H1 (cell line): Measurements from ENCODE around the gene MLH3. TPM values are rescaled to one million over a fixed set of nuclear protein-coding genes. Genes with fewer than 3 reads are reported as not detected.

Experiments
- CTCF ChIA-PET: fragments of 300-600 bp; sonication (Branson Sonifier 250); formaldehyde crosslinking; loops from one replicate; lab custom pipeline; 2021; ENCODE audit not compliant: partially characterized antibody; lab: Charles Lee
- POLR2A ChIA-PET: fragments of 300-600 bp; sonication (Branson Sonifier 250); formaldehyde crosslinking; loops from one replicate; lab custom pipeline; 2021; ENCODE audit warnings: inconsistent platforms; ENCODE audit not compliant: partially characterized antibody; lab: Charles Lee
- DNase-seq, 2 experiments: peaks; one replicate each; pipeline versions ENCODE4 v3.0.0 to v3.0.0-alpha.2; 2010 to 2022; ENCODE audit warnings: low spot score in 2 of 2, low read depth in 1 of 2, mixed read lengths in 1 of 2
- FAIRE-seq: peaks from 2 replicates; lab custom pipeline; 2011; peaks lifted over from hg19 to GRCh38; lab: Jason Lieb, UNC
- H2AFZ ChIP-seq: 2 replicates; pipeline ENCODE4 v1.8.1; 2012; ENCODE audit warnings: low read length, inconsistent platforms
- H2AK5ac ChIP-seq: 2 replicates; pipeline ENCODE4 v1.6.1; 2013; ENCODE audit warnings: low read depth, low read length
- H2BK120ac ChIP-seq: replicated peaks from 2 replicates; pipeline ENCODE3; 2013; ENCODE audit warnings: low read depth, low read length, inconsistent platforms
- H2BK12ac ChIP-seq: 2 replicates; pipeline ENCODE4 v1.6.1; 2013; ENCODE audit warnings: low read depth, low read length
- H2BK15ac ChIP-seq: 2 replicates; pipeline ENCODE4 v1.6.1; 2013; ENCODE audit warnings: low read length
- H2BK20ac ChIP-seq: 2 replicates; pipeline ENCODE4 v1.6.1; 2013; ENCODE audit warnings: low read length
- H2BK5ac ChIP-seq: 2 replicates; pipeline ENCODE4 v1.6.1; 2013; ENCODE audit warnings: low read depth, low read length
- H3K14ac ChIP-seq: 2 replicates; pipeline ENCODE4 v1.6.1; 2013; ENCODE audit warnings: inconsistent platforms; ENCODE audit not compliant: insufficient read length
- H3K18ac ChIP-seq: 2 replicates; pipeline ENCODE4 v1.6.1; 2013; ENCODE audit warnings: low read length; ENCODE audit errors: extremely low read depth
- H3K23ac ChIP-seq: 2 replicates; pipeline ENCODE4 v1.6.1; 2013; ENCODE audit warnings: inconsistent platforms; ENCODE audit not compliant: insufficient read length
- H3K23me2 ChIP-seq: 2 replicates; pipeline ENCODE4 v1.6.1; 2013; ENCODE audit warnings: low read depth, low read length
- H3K27ac ChIP-seq: 2 replicates; pipeline ENCODE4 v1.6.1; 2011; ENCODE audit warnings: low read depth, low read length, inconsistent platforms
- H3K27me3 ChIP-seq, 4 experiments: replicated peaks in 1 of 4; 1 replicate in 1 of 4; 2 replicates in 3 of 4; pipeline versions ENCODE4 v1.6.1 to v1.8.1; 2011 to 2013; ENCODE audit warnings: low read length in 3 of 4, mild to moderate bottlenecking in 3 of 4, inconsistent platforms in 2 of 4, mixed read lengths in 2 of 4, moderate library complexity in 1 of 4; ENCODE audit not compliant: control insufficient read depth in 3 of 4, insufficient read depth in 3 of 4; ENCODE audit errors: extremely low read depth in 1 of 4
- H3K36me3 ChIP-seq, 4 experiments: 2 replicates each; pipeline versions ENCODE4 v1.6.1 to v1.8.1; 2011 to 2013; ENCODE audit warnings: mild to moderate bottlenecking in 4 of 4, low read length in 3 of 4, moderate library complexity in 2 of 4, control low read depth in 1 of 4, inconsistent platforms in 1 of 4; ENCODE audit not compliant: insufficient read depth in 4 of 4, control insufficient read depth in 2 of 4
- H3K4ac ChIP-seq: replicated peaks from 2 replicates; pipeline ENCODE3; 2013; ENCODE audit warnings: low read length, low read depth, mixed read lengths, inconsistent platforms; ENCODE audit not compliant: insufficient read length
- H3K4me1 ChIP-seq, 4 experiments: replicated peaks in 1 of 4; 1 replicate in 1 of 4; 2 replicates in 3 of 4; pipeline versions ENCODE4 v1.6.1 to v1.8.1; 2011 to 2013; ENCODE audit warnings: low read length in 3 of 4, inconsistent platforms in 2 of 4, mixed read lengths in 1 of 4; ENCODE audit not compliant: insufficient read depth in 4 of 4, control insufficient read depth in 3 of 4
- H3K4me2 ChIP-seq, 2 experiments: 2 replicates each; pipeline versions ENCODE4 v1.6.1 to v1.8.1; 2011 to 2013; ENCODE audit warnings: low read depth in 2 of 2, low read length in 2 of 2, control low read depth in 1 of 2, inconsistent platforms in 1 of 2, mild to moderate bottlenecking in 1 of 2; ENCODE audit not compliant: insufficient read depth in 1 of 2
- H3K4me3 ChIP-seq, 4 experiments: fragments of 200-600, 300-600 bp in 1 of 4; sonication (generic), shearing (Covaris generic), sonication (Bioruptor Twin) in 1 of 4; 2 replicates each; pipeline versions ENCODE4 v1.5.1 to v1.8.1; 2011 to 2016; ENCODE audit warnings: low read length in 4 of 4, low read depth in 3 of 4, control low read depth in 2 of 4, inconsistent platforms in 2 of 4, mild to moderate bottlenecking in 2 of 4, mixed read lengths in 1 of 4, moderate library complexity in 1 of 4; ENCODE audit not compliant: insufficient read depth in 2 of 4; ENCODE audit errors: extremely low read depth in 1 of 4
- H3K56ac ChIP-seq: replicated peaks from 2 replicates; pipeline ENCODE3; 2013; ENCODE audit warnings: low read depth, mild to moderate bottlenecking, mixed read lengths, low read length, inconsistent platforms; ENCODE audit not compliant: insufficient read length
- H3K79me1 ChIP-seq: 2 replicates; pipeline ENCODE4 v1.6.1; 2013; ENCODE audit warnings: low read depth, low read length, control low read depth
- H3K79me2 ChIP-seq, 2 experiments: 2 replicates each; pipeline versions ENCODE4 v1.6.1 to v1.8.1; 2012 to 2013; ENCODE audit warnings: low read length in 2 of 2, mild to moderate bottlenecking in 2 of 2, inconsistent platforms in 1 of 2; ENCODE audit not compliant: insufficient read depth in 2 of 2, control insufficient read depth in 1 of 2
- H3K9ac ChIP-seq, 4 experiments: replicated peaks in 1 of 4; 1 replicate in 1 of 4; 2 replicates in 3 of 4; pipeline versions ENCODE4 v1.6.1 to v1.8.1; 2011 to 2013; ENCODE audit warnings: low read depth in 3 of 4, low read length in 3 of 4, control low read depth in 2 of 4, mild to moderate bottlenecking in 2 of 4, moderate library complexity in 2 of 4, inconsistent platforms in 1 of 4; ENCODE audit errors: extremely low read depth in 1 of 4
- H3K9me3 ChIP-seq, 2 experiments: 2 replicates each; pipeline versions ENCODE4 v1.6.1 to v1.8.1; 2012 to 2013; ENCODE audit warnings: mild to moderate bottlenecking in 2 of 2, moderate library complexity in 2 of 2, control low read depth in 1 of 2, inconsistent platforms in 1 of 2, low read depth in 1 of 2, low read length in 1 of 2, mixed read lengths in 1 of 2; ENCODE audit not compliant: insufficient read depth in 2 of 2
- H4K20me1 ChIP-seq, 2 experiments: replicated peaks in 1 of 2; 2 replicates each; pipeline versions ENCODE3 to v1.8.1; 2011 to 2013; ENCODE audit warnings: inconsistent platforms in 2 of 2, low read length in 2 of 2, mild to moderate bottlenecking in 1 of 2; ENCODE audit not compliant: insufficient read depth in 2 of 2, control insufficient read depth in 1 of 2
- H4K5ac ChIP-seq: 2 replicates; pipeline ENCODE4 v1.6.1; 2013; ENCODE audit warnings: low read length, low read depth, mixed read lengths, inconsistent platforms; ENCODE audit not compliant: insufficient read length
- H4K8ac ChIP-seq: 2 replicates; pipeline ENCODE4 v1.8.0; 2013; ENCODE audit warnings: mild to moderate bottlenecking, moderate library complexity, low read length, inconsistent platforms; ENCODE audit not compliant: insufficient read depth; ENCODE audit errors: extremely low read depth
- H4K91ac ChIP-seq: replicated peaks from 2 replicates; pipeline ENCODE3; 2013; ENCODE audit warnings: low read length, mixed read lengths, inconsistent platforms; ENCODE audit not compliant: insufficient read length
- CBX5 ChIP-seq: fragments of 300-800, 300-1000 bp; sonication (generic); IDR thresholded peaks from 2 replicates; pipeline ENCODE4 v1.7.1; 2016; ENCODE audit warnings: antibody characterized with exemption, low read length, low read depth
- CHD2 ChIP-seq: IDR thresholded peaks from 2 replicates; pipeline ENCODE4 v1.6.1; 2012; ENCODE audit warnings: low read length, improper control_type of control experiment
- E2F6 ChIP-seq: IDR thresholded peaks from 2 replicates; pipeline ENCODE4 v1.6.1; 2012; ENCODE audit warnings: inconsistent platforms
- TCF12 ChIP-seq: IDR thresholded peaks from 2 replicates; pipeline ENCODE4 v1.6.1; 2011; ENCODE audit warnings: low read depth, mild to moderate bottlenecking, low read length
- WGBS, 2 experiments: shearing (Covaris generic) in 1 of 2; methylation state at CpG; one replicate each; pipeline versions ENCODE4 v1.1.6 to v1.1.7; 2013 to 2015; ENCODE audit warnings: low lambda C conversion rate in 2 of 2, mixed read lengths in 2 of 2, inconsistent platforms in 1 of 2, low coverage in 1 of 2, missing lambda C conversion rate in 1 of 2; ENCODE audit not compliant: insufficient replicate concordance in 2 of 2, insufficient coverage in 1 of 2, insufficient read length in 1 of 2; ENCODE audit errors: extremely low coverage in 1 of 2, missing lambda C conversion rate in 1 of 2; 5-methylcytosine and 5-hydroxymethylcytosine counted together
- polyA plus RNA-seq, 7 experiments: library from polyadenylated mRNA; depleted of rRNA in 3 of 7; stranded (reverse) in 5 of 7; unstranded in 2 of 7; fragments of >200 nt in 5 of 7; fragments of 200-250 nt in 2 of 7; gene quantifications; 1 replicate in 5 of 7; 2 replicates in 1 of 7; 4 replicates in 1 of 7; pipeline versions ENCODE4 v1.2.1 to v1.2.3, GENCODE V29; 2011 to 2013; ENCODE audit warnings: missing spikeins in 2 of 7, mixed read lengths in 2 of 7
- total RNA-seq: library from RNA; stranded (reverse); fragmentation: NEBNext Ultra II Directional; extraction: Animal tissue kit (Norgen Biotek cat#: 25700); gene quantifications from 2 replicates; pipeline ENCODE4 v1.2.1, GENCODE V29; 2021

Gene MLH3
- total and polyA plus RNA-seq, 2 of the 8 experiments (the other 6 are each of a cell fraction or from before 2014, with no cell fraction given), result 9.3 to 20.1 TPM

DNA sequence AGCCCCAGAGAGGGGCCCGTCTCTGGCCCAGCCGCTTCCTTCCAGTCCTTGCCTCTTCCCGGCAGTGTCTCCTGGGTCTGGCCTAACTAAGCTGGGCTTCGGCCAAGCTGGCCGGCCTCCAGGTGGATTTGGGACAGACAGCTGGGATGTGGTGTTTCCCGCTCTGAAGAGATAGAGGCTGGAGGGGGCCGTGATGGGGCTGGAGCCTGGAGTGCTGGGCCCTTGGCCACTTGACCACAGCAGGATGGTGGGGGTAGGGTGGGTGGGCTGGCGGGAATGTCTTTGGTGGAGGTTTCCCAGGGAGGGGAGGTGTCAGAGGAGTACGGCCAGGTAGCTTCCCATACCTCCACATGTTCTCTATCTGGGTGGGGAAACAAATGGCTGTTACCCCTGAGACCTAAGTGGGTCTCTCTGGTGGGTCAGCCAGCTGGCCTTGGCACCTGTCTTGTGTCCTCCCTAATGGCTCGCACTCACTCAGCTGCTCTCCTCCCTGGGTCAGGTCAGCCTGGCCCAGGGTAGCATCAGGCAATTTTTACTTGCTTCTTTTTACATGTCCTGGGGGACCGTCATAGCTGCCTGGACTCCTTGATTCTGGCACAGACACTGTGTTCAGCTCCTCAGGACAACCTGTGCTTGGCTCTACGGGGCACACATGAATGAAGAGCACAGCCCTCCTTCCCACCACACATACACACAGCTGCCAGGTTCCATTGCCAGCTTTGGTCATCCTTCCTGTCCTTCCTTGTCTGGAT lies 76.0 kb downstream of the MLH3 start:
- no peaks in the 10 kb centered on the region for H3K23me2 ChIP-seq
- WGBS, 2 experiments, result 88% methylated on average over 10 of the region's 12 CpGs; no CpG with 5 or more reads in 1 of the 2 experiments
- no peak overlapping the region for H2BK20ac ChIP-seq
- H3K79me2 ChIP-seq, result no peaks in the 10 kb centered on the region
- no peaks in the 10 kb centered on the region for H3K9me3 ChIP-seq
- H4K5ac ChIP-seq, result no peak overlapping the region
- no peak overlapping the region for H3K14ac ChIP-seq
- H3K4me3 ChIP-seq, result no peak overlapping the region
- FAIRE-seq (no peak), DNase-seq (no peak)
- no peak overlapping the region for H3K56ac ChIP-seq
- H2AFZ ChIP-seq, result no peak overlapping the region
- no peaks in the 10 kb centered on the region for H3K36me3 ChIP-seq
- ChIA-PET POLR2A (interaction anchor here (0.9 to 1.8 kb wide), 4 partner anchors 28 to 33 kb away, joined by 3 to 5 read pairs (median 4); partner anchors contain the start of gene EIF2B2), CTCF (interaction anchor here (0.9 to 3.4 kb wide), 6 partner anchors 22 to 68 kb away, joined by 3 to 16 read pairs (median 4); partner anchors contain the start of gene EIF2B2)
- H3K79me1 ChIP-seq, result no peaks in the 10 kb centered on the region
- H3K18ac ChIP-seq, result no peak overlapping the region
- peak overlapping the region; percentile 58 for H4K8ac ChIP-seq
- H3K9ac ChIP-seq, result no peak overlapping the region
- H2BK12ac ChIP-seq, result peak overlapping the region; percentile 71; the same call in 1 of the 2 replicates
- no peak overlapping the region for H3K27ac ChIP-seq
- peaks cover 7 to 25% (median 16%) of the 10 kb centered on the region in 4 experiments for H3K4me1 ChIP-seq
- no peak overlapping the region for H3K4ac ChIP-seq
- H4K91ac ChIP-seq, result no peak overlapping the region
- H2AK5ac ChIP-seq, result no peak overlapping the region
- no peak overlapping the region for H3K23ac ChIP-seq
- H2BK15ac ChIP-seq, result peak overlapping the region; percentile 75; the same call in 1 of the 2 replicates
- no peak overlapping the region for H3K4me2 ChIP-seq
- H4K20me1 ChIP-seq, result no peaks in the 10 kb centered on the region
- H3K27me3 ChIP-seq, result peaks cover 0 to 2% (median 1%) of the 10 kb centered on the region in 4 experiments; a peak in 1 of 7 replicates
- peak overlapping the region; percentile 75; the same call in 1 of the 2 replicates for H2BK5ac ChIP-seq
- TF ChIP-seq CBX5 (no peak), E2F6 (0 out of 2 replicates have a peak, but pooled peaks have one; percentile 21), CHD2 (no peak), TCF12 (no peak)
- no peak overlapping the region for H2BK120ac ChIP-seq
